HPDE6-E6E7 (cell line): ENCODE data around the gene SEPTIN12.

Source experiments
- DNase-seq: peaks from one replicate; pipeline ENCODE4 v3.0.0; 2011; ENCODE audit warnings: missing footprints; ENCODE audit errors: extremely low spot score

Gene SEPTIN12

GRCh38 chr16:4803401-4803844 is 15.3 kb upstream of the SEPTIN12 start:
- no peak for DNase-seq

- DNase-seq, result peak; percentile 98
Observed at GRCh38 chr16:4802659-4803287, 14.6 kb upstream of the SEPTIN12 start.

GRCh38 chr16:4801962-4802658 is 14.0 kb upstream of the SEPTIN12 start, which contains the start of gene ROGDI:
Gene ROGDI (minus strand): TSS chr16:4802633. CDS start chr16:4802571, 62 bp downstream.
- DNase-seq, result peak; percentile 82

GRCh38 chr16:4801051-4801961 is 13.2 kb upstream of the SEPTIN12 start:
- DNase-seq, result no peak

- peak; percentile 47 for DNase-seq
Observed at GRCh38 chr16:4800290-4801041, 12.3 kb upstream of the SEPTIN12 start.

GRCh38 chr16:4799171-4799855 is 11.2 kb upstream of the SEPTIN12 start:
- DNase-seq, result no peak

GRCh38 chr16:4798456-4798855 is 10.3 kb upstream of the SEPTIN12 start:
- DNase-seq, result no peak

GRCh38 chr16:4797805-4798252 is 9.7 kb upstream of the SEPTIN12 start:
- DNase-seq, result no peak

GRCh38 chr16:4796982-4797804 is 9.0 kb upstream of the SEPTIN12 start:
- DNase-seq, result no peak

- DNase-seq, result no peak
Observed at GRCh38 chr16:4795828-4796572, 7.9 kb upstream of the SEPTIN12 start.

- DNase-seq, result no peak
Observed at GRCh38 chr16:4795181-4795827, 7.2 kb upstream of the SEPTIN12 start, which contains the start of gene SMIM22. Gene SMIM22 (plus strand): TSS chr16:4795369. CDS start chr16:4795735, 366 bp downstream.

GRCh38 chr16:4792951-4793513 is 4.9 kb upstream of the SEPTIN12 start:
- no peak for DNase-seq

GRCh38 chr16:4790871-4791270 is 2.7 kb upstream of the SEPTIN12 start:
- DNase-seq, result no peak

- no peak for DNase-seq
Observed at GRCh38 chr16:4790261-4790660, 2.1 kb upstream of the SEPTIN12 start.

GRCh38 chr16:4788910-4789309 is 765 bp upstream of the SEPTIN12 start:
- no peak for DNase-seq

GRCh38 chr16:4788489-4788889 is 344 bp upstream of the SEPTIN12 start:
- DNase-seq, result no peak

- DNase-seq, result no peak
Observed at GRCh38 chr16:4787068-4787467, 1.1 kb downstream of the SEPTIN12 start.

GRCh38 chr16:4785758-4786433 is 2.2 kb downstream of the SEPTIN12 start:
- DNase-seq, result no peak
